Measurements from ENCODE around the gene MAP3K10. TPM values are rescaled to one million over a fixed set of nuclear protein-coding genes. Genes with fewer than 3 reads are reported as not detected.

The MAP3K10 gene
- total RNA-seq, 1 experiment from 2014 or later: 26.9 TPM

- intact Hi-C loops (cut with micrococcal nuclease; ENCODE audit: unreplicated experiment): no loop called here
- no TSS peak for BruUV-seq (replicated peaks)
- Histone ChIP-seq H2AFZ (no peak overlapping the region), H3K4me2 (no peak overlapping the region), H3K36me3 (ENCODE audit: low read depth) (no peaks in the 10 kb centered on the region), H4K20me1 (ENCODE audit: insufficient read depth) (no peaks in the 10 kb centered on the region), H3K27ac (no peak overlapping the region), H3F3A (ENCODE audit: insufficient read depth, low read depth) (peaks cover 17% of the 10 kb centered on the region; the same call in 1 of the 2 replicates), H3K9me2 (ENCODE audit: insufficient read depth) (no peaks in the 10 kb centered on the region), H3K79me2 (ENCODE audit: low read depth) (no peaks in the 10 kb centered on the region), H3K27me3 (ENCODE audit: insufficient read depth, low read depth) (no peaks in the 10 kb centered on the region), H3K4me3 (no peak overlapping the region), H3K4me1 (replicated peaks; ENCODE audit: insufficient read depth) (no peaks in the 10 kb centered on the region; the same call in 1 of the 2 replicates), H3K9me3 (ENCODE audit: insufficient read depth, low read depth) (no peaks in the 10 kb centered on the region)
- ChIA-PET CTCF (interaction anchor here (0.7 kb wide), 1 partner anchor 321 kb away, joined by 4 read pairs; no protein-coding TSS in a partner anchor), POLR2A (ENCODE audit: unreplicated experiment) (no interaction called here)
- no peak for DNase-seq
- no peak for TF ChIP-seq CTCF (conservative IDR thresholded peaks at IDR 0.05)
- TF ChIP-seq EZH2 (IDR thresholded peaks at IDR 0.05; ENCODE audit: low read depth): no peak
Measured at GRCh38 chr19:40228346-40228745, 37.1 kb downstream of the MAP3K10 start.

GRCh38 chr19:40228863-40229262 is 37.6 kb downstream of the MAP3K10 start:
- no peak for DNase-seq
- Histone ChIP-seq H3K27ac (no peak overlapping the region), H3K36me3 (ENCODE audit: low read depth) (no peaks in the 10 kb centered on the region), H3K4me2 (no peak overlapping the region), H3K4me3 (no peak overlapping the region), H3K9me2 (ENCODE audit: insufficient read depth) (no peaks in the 10 kb centered on the region), H3K9me3 (ENCODE audit: insufficient read depth, low read depth) (no peaks in the 10 kb centered on the region), H2AFZ (no peak overlapping the region), H3K27me3 (ENCODE audit: insufficient read depth, low read depth) (no peaks in the 10 kb centered on the region), H3K79me2 (ENCODE audit: low read depth) (no peaks in the 10 kb centered on the region), H3K4me1 (replicated peaks; ENCODE audit: insufficient read depth) (no peaks in the 10 kb centered on the region; the same call in 1 of the 2 replicates), H4K20me1 (ENCODE audit: insufficient read depth) (no peaks in the 10 kb centered on the region), H3F3A (ENCODE audit: insufficient read depth, low read depth) (peaks cover 17% of the 10 kb centered on the region; the same call in 1 of the 2 replicates)
- intact Hi-C loops (cut with micrococcal nuclease; ENCODE audit: unreplicated experiment): no loop called here
- ChIA-PET CTCF (no interaction called here), POLR2A (ENCODE audit: unreplicated experiment) (no interaction called here)
- BruUV-seq (replicated peaks): no TSS peak
- TF ChIP-seq EZH2 (IDR thresholded peaks at IDR 0.05; ENCODE audit: low read depth) (no peak), CTCF (conservative IDR thresholded peaks at IDR 0.05) (no peak)

GRCh38 chr19:40229484-40229883 is 38.3 kb downstream of the MAP3K10 start:
- BruUV-seq (replicated peaks): no TSS peak
- Histone ChIP-seq H2AFZ (no peak overlapping the region), H3K4me2 (no peak overlapping the region), H3K9me2 (ENCODE audit: insufficient read depth) (no peaks in the 10 kb centered on the region), H3K79me2 (ENCODE audit: low read depth) (no peaks in the 10 kb centered on the region), H3K4me1 (replicated peaks; ENCODE audit: insufficient read depth) (no peaks in the 10 kb centered on the region; the same call in 1 of the 2 replicates), H3K4me3 (no peak overlapping the region), H3K36me3 (ENCODE audit: low read depth) (no peaks in the 10 kb centered on the region), H3K9me3 (ENCODE audit: insufficient read depth, low read depth) (no peaks in the 10 kb centered on the region), H3K27ac (no peak overlapping the region), H3K27me3 (ENCODE audit: insufficient read depth, low read depth) (no peaks in the 10 kb centered on the region), H3F3A (ENCODE audit: insufficient read depth, low read depth) (peaks cover 17% of the 10 kb centered on the region; the same call in 1 of the 2 replicates), H4K20me1 (ENCODE audit: insufficient read depth) (no peaks in the 10 kb centered on the region)
- TF ChIP-seq CTCF (conservative IDR thresholded peaks at IDR 0.05): no peak
- TF ChIP-seq EZH2 (IDR thresholded peaks at IDR 0.05; ENCODE audit: low read depth): no peak
- CTCF ChIA-PET: no interaction called here
- intact Hi-C loops (cut with micrococcal nuclease; ENCODE audit: unreplicated experiment): no loop called here
- no peak for DNase-seq
- POLR2A ChIA-PET (ENCODE audit: unreplicated experiment): no interaction called here
